GM18858 (cell line): Measurements from ENCODE around the gene RPS15.

Experiments
- ATAC-seq: cut with Tn5 transposase; IDR thresholded peaks from one replicate; pipeline ENCODE4 v1.9.1; 2021; ENCODE audit not compliant: unreplicated experiment

The RPS15 gene

GRCh38 chr19:1450735-1451731 lies 12.8 kb downstream of the RPS15 start:
- no peak for ATAC-seq

DNA sequence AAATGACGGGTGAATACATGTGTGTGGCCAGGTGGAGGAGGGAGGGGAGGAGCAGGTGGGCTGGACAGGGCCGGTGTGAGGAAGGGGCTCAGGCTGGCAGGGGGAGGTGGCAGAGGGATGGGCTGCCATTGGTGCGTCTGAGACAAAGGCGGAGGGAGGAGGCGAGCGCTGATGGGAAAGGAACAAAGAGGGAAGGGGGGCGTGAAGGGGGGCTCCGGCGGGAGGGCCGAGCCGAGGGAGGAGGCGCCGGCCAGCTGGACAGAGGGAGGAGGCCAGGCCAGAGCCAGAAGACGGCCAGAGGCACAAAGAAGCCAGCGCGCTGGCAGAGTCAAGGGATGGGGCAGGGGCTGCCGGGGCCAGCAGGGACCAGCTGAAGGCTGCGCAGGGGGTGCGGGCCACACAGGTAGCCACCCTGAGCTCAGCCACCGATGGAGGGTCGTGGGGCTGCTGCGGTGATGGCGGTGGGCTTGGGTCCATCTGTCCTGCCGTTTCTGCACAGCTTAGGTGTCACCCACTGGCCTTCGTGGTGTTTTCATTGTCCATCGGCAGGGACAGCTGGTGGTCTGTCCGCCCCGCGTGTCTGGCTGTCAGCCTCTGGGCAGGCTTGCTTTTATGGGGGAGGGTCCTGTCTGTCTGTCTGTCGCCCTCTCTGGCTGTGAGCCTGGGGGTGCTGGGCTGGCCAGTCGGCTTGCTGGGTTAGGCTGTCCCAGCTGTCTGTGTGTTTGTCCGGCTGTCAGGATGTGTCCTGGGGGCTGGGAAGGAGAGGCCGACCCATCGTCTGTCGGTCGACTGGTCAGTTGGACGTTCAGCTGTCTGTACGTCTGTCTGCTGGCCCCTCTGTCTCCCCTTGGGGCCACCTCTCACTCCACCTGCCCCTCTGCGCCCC lies 14.0 kb downstream of the RPS15 start:
- no peak for ATAC-seq

DNA sequence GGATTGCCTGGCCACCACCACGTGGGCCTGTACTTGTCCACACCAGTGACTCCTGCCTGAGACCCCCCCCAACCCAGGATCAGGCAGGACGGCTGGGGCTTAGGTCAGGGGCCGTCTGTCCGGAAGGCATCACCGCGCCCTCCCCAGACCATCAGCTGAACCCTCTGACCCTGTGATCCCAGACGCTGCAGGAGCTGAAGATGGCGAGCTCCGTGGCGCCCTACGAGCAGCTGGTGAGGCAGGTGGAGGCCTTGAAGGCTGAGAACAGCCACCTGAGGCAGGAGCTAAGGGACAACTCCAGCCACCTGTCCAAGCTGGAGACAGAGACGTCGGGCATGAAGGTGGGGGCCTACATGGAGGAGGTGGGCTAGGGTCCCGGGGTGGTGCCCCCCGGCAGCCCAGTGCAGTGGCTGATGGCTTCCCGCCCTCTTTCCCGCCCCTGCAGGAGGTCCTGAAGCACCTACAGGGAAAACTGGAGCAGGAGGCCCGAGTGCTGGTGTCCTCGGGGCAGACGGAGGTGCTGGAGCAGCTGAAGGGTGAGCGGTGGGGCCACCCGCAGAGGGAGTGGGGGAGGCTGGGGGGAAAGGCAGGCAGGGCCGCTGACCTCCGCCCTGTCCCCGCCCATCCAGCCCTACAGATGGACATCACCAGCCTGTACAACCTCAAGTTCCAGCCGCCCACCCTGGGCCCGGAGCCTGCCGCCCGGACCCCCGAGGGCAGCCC lies 14.8 kb downstream of the RPS15 start:
- ATAC-seq, result no peak

DNA sequence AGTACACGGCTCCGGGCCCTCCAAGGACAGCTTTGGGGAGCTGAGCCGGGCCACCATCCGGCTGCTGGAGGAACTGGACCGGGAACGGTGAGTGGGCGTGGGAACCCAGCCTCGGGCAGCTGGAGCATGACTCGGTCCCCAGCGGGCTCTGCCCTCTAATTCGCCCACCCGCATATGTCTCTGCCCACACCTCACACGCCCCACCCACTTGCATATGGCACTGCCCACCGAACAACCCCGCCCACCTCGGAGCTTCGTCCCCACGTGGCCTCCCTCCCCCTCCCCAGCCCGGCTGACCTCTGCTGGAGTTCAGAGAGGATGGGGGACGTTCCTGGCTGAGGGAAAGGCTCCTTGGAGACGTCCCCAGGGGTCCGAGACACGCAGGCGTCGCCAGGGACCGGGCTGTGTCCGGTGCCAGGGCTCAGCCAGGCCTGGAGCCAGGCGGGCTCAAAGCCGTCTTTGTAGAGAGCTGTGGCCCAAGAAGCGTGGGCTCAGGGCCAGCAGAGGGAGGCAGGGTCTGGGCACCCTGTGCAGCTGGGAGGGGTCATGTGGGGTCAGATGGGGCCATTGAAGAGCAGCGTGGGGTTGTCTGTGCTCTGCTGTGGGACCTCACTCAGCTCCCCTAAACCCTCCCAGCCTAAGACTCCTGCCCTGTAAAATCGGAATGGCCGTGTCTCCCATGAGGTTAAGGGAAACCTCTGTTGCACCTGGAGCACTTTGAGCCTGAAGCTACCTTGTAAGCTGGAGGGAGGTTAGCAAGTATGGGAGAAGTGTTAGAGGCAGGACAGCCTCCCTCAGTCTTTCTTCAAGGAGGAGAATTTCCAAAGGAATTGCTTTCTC lies 15.5 kb downstream of the RPS15 start:
- ATAC-seq, result no peak

- no peak for ATAC-seq
Observed at GRCh38 chr19:1455002-1455335, 16.8 kb downstream of the RPS15 start.

DNA sequence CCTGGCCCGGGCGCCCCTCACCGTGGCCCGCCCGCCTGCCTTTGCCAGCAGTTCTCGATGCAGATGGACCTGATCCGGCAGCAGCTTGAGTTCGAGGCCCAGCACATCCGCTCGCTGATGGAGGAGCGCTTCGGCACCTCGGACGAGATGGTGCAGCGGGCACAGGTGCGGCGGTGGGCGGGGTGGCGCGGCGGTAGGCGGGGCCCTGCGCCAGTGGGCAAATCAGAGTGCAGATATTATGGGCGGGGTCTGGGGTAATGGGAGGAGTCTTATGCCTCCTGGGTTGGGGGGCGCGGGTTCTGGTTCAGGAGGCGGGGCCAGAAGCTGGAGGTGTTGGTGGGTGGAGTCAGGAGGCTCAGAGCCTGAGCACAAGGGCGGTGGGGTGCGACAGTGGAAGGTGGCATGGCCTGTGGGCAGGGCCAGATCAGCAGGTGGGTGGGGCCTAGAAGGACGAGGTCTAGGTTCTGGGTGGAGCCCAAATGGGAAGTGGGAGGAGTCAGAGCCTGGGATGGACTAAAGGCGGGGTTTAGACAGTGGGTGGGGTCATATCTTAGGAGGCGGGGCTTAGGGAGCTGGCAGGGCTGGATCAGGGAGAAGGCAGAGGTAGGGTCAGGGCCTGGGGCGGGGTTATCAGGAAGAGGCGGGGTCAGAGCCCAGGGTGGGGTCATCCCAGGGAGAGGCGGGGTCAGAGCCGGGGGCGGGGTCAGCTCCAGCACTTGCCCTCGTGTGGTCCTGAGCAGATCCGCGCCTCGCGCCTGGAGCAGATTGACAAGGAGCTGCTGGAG lies 17.3 kb downstream of the RPS15 start:
- ATAC-seq, result no peak

- ATAC-seq, result no peak
Observed at GRCh38 chr19:1456121-1456900, 18.1 kb downstream of the RPS15 start.

DNA sequence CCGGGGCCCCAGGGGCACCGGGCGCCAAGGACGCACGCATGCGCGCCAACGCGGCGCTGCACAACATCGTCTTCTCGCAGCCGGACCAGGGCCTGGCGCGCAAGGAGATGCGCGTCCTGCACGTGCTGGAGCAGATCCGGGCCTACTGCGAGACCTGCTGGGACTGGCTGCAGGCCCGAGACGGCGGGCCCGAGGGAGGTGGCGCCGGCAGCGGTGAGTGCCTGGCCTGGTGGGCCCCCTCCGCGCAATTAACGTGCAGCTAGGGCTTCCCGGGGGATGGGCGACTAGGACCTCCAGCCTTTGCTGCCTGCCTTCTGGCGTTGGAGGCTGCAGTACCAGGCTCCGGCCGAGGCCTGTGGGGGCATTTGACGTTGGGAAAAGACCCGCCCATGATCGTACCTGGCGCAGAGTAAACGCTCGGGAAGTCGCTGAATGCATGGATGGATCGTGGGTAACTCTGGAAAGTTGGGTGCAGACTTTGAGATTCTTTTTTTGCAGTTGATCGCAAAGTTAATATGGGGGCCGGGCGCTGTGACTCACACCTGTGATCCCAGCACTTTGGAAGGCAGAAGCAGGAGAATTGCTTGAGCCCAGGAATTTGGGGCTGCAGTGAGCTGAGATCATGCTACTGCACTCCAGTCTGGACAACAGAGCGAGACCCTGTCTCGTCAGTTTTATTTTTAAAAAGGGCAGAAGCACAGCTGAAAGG lies 19.0 kb downstream of the RPS15 start:
- ATAC-seq, result no peak

DNA sequence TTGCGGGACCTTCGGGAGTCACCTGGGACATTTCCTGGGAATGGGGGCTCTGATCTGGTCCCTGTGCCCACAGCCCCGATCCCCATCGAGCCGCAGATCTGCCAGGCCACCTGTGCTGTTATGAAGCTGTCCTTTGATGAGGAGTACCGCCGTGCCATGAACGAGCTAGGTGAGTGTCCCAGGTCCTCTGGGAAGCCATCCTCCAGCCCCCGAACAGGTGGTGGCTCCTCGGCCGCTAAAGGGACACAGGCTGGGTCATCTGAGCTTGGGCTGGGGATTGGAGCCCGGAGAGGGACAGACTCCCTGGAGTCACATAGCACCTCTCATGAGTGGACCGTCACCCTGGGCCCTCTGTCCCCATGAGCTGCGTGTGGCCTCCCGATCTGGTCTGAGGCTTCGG lies 19.7 kb downstream of the RPS15 start:
- no peak for ATAC-seq

DNA sequence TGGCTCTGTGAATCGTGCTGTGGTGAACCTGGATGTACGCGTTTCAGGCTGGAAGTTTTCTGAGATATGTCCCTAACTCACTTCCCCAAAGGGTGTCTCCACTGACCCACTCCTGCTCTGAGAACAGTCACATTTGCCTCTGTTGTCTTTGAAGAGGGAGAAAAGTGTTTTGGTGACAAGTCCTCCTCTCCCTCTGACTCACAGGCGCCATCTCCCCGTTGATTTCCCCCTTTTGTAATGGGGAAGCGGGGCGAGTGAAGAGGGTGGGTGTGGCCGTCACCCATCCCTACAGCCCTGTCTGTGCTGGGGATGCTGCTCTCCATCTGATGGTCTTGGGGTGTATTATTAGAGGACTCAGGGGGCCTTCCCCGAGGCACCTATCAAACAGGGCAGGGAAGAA lies 21.3 kb downstream of the RPS15 start:
- no peak for ATAC-seq

- ATAC-seq, result no peak
Observed at GRCh38 chr19:1460033-1460995, 22.1 kb downstream of the RPS15 start.

- ATAC-seq, result no peak
Observed at GRCh38 chr19:1461862-1462261, 23.7 kb downstream of the RPS15 start.

GRCh38 chr19:1465191-1466016 lies 27.2 kb downstream of the RPS15 start:
- ATAC-seq, result no peak

DNA sequence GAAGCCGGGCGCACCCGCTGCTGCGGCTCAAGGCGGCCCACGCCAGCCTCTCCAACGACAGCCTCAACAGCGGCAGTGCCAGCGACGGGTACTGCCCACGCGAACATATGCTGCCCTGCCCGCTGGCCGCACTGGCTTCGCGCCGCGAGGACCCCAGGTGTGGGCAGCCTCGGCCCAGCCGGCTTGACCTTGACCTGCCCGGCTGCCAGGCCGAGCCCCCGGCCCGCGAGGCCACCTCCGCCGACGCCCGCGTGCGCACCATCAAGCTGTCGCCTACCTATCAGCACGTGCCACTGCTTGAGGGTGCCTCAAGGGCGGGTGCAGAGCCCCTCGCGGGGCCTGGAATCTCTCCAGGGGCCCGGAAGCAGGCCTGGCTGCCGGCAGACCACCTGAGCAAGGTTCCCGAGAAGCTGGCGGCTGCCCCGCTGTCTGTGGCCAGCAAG lies 27.8 kb downstream of the RPS15 start:
- ATAC-seq, result no peak

- ATAC-seq, result no peak
Observed at GRCh38 chr19:1466461-1467214, 28.4 kb downstream of the RPS15 start.

DNA sequence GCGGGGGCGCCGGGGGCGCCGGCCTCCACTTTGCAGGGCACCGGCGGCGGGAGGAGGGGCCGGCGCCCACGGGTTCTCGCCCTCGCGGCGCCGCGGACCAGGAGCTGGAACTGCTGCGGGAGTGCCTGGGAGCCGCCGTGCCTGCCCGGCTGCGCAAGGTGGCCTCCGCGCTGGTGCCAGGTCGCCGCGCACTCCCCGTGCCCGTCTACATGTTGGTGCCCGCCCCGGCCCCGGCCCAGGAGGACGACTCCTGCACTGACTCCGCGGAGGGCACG lies 29.0 kb downstream of the RPS15 start:
- no peak for ATAC-seq
